ENCODE results near the gene HOXC11. TPM values are rescaled to one million over a fixed set of nuclear protein-coding genes. Genes with fewer than 3 reads are reported as not detected.

The HOXC11 gene
- total RNA-seq = 0.23 TPM in 1 of 2 replicates, not detected in the other

DNA sequence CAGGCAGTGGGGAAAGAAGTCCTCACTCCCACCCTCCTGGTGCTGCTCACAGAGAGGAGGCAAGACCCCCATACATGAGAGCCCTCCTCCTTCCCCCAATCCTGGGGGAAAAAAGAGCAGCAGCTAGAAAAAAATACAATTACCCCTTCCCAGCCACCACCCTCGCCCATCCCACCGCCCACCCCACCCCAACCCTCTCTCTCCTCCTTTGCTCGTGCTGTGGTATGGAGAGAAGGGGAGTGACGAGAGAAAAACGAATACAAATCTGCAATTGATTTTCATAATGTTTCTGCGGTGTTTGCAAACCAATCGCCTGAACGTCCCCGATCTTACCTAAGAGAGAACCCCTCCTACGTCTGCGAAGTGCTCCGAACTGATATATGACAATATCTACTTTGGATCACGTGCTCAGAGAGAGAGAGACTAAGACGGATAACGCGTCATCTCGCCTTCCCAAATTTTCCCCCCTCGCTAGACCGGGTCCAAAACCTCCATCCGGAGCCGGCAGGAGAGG, at the start of gene HOXC11:
Gene HOXC11 (plus strand): TSS at position 405 of the 514 bp plus-strand sequence. CDS start 116 bp downstream, outside the sequence.
- no peak for DNase-seq (ENCODE audit: extremely low read depth, low read depth, low spot score)

DNA sequence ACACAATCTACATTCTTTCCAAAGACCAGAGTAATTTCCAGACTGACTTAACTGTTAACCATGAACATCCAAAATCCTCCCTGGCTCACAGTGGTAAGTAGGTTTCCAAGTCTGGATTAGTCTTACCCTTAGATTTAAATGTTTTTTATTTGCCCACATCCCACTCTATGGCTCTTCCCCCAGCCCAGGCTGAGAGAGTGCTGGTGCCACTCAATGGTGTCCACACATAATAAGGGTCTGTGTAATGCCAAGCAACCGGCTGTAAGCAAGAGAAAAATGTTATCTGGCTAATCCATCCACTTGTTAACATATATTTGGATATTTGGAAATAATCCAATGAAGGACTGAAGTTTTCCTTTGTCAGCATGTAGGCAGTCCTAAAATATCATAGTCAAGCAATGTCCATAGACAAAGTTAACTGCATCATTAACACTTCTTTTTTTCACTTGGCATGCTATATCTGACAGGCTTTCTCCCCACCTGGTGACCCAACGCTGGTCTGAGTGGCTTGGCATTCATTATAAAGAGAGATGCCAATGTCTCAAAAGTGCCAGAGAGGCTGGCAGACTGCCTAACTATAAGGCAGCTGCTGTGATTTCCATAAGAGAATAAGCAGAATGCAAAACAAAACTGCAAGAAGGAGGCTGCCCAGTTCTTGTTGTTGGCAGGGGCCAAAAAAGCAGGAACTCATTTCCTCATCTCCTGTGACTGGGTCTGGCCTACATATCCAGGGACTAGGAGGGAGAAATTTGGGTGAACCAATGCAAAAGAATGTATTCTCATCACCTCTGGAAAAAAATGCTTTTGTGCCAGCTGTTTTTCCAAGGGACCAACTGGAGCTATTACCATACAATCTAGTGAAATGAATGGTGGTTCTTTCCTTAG, 48.2 kb upstream of the HOXC11 start:
- no peak for DNase-seq (ENCODE audit: extremely low read depth, low read depth, low spot score)

DNA sequence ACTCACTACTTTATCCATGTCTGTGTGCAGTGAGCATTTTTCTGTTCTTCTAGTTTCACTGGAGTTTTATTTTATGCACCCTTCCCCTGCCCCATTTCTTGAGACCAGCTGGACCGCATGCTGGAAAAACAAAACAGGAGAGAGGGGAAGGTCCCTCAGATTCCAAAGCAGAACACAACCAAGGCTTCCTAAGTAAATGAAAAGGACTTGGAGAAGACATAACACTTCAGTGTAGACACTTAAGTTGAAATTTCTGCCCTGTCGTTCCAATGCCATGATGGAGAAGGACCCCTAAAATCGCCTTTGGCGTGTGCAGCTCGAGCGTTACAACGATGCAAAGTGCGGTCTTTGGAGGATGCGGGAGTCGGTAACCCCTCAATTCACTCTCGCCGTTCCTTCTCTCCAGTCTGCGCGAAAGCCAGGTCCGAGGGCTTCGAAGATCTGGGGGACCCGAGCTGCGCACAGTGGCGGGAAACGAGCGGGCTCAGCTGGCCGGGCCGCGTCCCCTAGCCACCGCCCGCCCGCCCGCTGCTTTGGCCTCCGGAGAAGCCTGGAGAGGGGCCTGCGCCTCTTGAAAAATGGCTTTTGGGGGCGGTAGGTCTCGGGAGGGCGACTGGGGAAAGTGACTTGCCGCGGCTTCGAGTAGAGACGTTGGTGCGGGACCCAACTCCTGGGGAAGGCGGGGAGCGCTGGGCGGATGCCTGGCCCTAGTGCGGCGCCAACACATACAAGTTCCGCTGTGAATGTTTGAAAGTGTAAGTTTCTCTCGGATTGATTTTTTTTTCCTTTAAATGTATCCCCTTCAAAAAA, 45.5 kb upstream of the HOXC11 start:
- no peak for DNase-seq (ENCODE audit: extremely low read depth, low read depth, low spot score)

DNA sequence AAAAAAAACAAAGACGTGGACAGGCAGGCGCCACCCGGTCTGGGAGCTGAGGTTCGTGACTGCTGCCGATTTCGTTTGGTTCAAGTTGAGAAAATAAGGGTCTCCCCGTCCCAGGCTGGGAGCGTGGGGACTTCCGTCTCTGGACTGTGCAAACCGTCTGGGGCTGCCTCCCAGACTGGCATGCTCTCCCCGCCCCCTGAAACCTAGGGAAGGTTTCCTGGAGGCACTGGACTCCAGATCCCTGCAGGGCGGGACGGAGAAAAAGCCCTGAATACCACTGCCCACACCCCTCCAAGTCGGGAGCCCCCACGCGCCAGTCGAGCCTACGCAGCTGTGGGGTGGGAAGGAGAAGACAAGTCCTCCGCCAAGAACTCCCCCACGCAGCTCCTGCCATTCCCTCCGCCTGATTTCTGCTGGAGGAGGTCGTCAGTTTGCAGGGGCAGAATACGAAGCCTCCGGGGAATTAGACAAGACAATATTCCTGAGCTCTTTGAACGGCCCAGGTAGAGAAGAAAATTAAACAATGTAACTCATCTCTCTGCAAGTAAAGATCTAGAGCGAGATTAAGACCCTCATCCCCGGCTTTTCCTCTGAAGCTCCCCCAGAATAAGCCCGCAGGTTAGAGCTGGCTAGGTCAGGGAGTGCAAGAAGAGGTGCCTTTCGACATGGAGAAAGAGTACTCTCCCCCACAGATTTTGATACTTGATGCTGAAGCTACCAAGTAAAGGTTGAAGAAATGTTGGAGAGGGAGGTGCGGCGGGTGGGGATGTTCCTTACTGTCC, 44.7 kb upstream of the HOXC11 start:
- no peak for DNase-seq (ENCODE audit: extremely low read depth, low read depth, low spot score)

DNA sequence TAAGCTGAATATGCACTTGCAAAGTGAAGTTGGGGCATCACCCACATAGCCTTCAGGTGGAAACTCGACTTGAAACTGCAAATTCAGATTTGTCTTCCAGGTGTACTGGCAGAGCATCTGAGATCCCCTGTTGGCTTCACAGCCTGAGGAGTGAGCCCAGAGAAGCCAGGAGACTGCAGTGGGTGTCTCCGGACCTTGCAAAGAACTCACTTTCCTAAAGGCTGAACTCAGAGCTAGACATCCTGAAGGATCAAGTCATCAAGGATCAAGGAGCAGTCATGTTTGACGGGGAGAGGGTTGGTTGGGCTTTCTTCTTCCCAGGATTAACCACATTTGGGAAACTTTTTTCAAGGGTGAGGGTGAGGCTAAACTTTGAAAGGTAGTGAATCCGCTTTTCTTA, 43.4 kb upstream of the HOXC11 start:
- no peak for DNase-seq (ENCODE audit: extremely low read depth, low read depth, low spot score)

DNA sequence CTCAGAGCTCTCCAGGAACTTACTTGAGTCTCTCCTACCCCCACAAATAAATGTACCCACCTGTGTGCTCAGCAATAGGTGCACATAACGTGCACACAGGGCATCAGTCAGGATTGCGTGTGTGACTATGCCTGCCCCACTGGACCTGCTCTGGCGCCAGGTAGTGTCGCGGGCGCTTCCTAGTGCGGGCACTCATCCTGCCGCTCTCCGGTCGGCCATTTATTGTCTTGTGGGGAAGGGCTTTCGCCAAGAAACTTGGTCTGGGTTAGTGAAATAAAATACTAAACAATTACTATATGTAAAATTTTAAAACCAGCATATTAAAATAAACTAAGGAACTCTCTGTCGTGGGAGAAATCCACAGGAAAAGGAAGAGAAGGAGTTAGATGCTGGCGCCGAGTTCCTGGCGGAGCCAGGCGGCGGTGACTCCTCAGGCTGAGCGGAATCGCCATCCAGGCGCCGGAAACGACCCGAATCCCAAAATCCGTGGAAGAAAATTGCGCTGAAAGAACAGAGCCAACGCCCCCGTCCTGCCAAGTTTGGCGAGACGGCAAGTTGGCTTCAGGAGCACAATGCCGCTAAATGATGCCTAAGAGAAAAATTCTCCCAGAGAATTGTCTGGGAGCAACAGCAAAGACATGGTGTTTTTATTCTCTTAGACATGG, 42.2 kb upstream of the HOXC11 start:
- no peak for DNase-seq (ENCODE audit: extremely low read depth, low read depth, low spot score)

DNA sequence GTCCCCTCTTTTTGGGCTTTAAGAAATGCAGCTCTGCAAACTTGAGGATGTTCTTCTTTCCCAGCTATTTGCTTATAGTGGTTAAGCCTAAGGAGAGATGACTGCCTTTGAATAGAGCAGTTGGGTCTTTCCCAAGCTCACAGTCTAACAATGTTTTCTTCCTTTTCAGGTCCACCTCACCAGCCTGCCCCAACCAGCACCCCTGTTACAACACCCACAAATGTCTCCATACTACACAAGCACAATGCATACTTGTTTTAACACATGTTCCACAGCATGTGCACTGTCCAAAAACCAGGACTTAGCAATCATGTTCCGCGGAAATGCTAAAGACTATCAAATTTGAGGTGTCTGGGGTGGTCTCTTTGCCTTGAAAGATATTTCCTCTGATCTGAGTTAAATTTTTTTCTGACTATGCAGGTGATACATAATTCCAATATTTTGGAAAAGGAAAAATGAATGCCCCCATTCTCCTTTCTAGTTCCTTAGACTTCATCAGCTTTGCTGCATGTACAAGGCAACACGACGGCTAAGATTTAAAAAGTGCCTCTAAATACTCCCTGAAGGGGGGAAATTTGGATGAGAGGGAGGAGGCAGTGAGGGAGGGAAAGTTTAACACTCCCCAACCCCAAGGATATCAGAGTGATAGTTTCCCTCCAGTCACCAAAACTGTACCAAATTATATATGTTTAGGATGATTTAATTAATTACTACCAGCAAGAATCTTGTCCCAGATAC, 40.9 kb upstream of the HOXC11 start:
- DNase-seq (ENCODE audit: extremely low read depth, low read depth, low spot score) = no peak

DNA sequence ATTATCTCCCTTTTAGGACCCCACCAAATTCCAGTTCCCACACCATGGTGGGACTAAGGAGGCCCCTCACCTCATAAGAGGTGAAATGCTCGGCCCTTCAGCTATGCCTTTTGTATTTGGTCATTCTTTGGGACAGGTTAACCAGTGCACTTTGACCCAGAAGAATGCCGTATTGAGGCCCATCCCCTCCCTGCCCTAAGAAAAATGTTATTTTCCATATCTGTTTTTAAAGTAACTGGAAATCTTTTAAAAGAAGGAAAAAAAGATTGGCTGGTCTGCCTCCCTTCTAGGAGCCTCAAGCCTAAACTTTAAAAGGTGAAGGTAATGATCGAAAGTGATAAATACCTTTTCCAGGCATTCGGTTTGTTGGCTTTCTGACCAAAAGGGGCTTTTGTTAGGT, 40.0 kb upstream of the HOXC11 start:
- no peak for DNase-seq (ENCODE audit: extremely low read depth, low read depth, low spot score)

DNA sequence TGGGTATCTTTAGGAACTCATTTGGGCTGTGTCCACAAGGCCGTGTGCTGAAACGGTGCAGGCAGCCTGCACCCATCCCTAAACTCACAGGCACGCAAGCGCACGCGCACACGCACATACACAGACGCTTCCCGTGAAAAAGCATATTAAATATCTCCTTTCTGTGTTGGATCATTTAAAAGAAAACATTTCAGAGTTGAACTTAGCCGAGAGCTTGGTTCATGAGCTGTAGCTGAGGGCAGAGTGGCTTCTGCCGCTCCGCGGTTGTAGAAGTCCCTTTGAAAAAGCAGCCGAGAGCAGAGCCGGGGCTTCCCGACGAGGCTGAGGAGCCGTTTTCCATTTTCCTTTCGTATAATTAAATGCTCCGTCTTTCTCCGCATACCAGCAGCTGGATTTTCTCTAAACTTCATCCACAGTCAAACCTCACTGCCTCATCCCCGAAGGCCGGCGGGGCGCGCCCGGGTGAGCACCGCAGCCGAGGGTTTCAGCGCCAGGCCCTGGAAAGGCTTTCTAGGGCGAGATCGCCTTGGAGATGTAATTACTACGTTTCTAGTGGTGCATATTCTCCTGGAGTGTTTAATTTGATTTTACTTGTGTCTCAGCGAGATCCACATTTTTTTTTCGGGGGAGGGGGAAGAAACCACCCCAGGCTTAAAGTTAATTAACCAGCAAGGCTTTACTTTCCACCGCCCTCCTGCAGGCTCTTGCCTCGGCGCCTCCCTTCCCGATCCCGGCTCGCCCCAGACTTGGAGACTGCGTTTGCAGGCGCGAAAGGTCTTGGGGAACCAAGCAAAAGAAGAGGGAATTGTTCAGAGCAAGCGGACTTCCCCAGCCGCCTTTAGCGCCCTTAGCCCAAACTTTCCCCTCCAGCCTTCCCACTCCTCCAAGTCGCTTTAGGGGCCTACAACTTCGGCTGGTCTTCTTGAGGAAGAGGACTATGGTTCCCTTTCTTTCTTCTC, 37.3 kb upstream of the HOXC11 start:
- no peak for DNase-seq (ENCODE audit: extremely low read depth, low read depth, low spot score)

DNA sequence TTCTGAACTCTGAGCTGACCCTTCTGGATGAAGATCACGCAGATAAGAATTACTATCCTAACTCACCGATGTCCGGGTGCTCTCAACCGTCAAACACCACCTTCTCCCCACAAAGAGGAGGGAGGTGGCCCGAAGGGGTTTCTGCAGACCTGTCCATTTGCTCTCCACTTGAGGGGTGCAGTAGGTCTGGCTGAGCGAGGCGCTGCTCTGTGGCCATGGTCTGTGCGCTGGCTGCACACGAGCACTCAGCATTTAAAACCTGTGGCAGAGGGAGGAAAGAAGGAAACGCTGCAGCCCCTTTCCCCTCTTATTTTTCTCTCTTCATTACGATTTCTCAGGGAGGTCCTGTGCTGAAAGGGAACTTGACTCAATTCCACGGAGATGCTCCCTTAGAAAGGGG, 35.8 kb upstream of the HOXC11 start:
- DNase-seq (ENCODE audit: extremely low read depth, low read depth, low spot score) = no peak

DNA sequence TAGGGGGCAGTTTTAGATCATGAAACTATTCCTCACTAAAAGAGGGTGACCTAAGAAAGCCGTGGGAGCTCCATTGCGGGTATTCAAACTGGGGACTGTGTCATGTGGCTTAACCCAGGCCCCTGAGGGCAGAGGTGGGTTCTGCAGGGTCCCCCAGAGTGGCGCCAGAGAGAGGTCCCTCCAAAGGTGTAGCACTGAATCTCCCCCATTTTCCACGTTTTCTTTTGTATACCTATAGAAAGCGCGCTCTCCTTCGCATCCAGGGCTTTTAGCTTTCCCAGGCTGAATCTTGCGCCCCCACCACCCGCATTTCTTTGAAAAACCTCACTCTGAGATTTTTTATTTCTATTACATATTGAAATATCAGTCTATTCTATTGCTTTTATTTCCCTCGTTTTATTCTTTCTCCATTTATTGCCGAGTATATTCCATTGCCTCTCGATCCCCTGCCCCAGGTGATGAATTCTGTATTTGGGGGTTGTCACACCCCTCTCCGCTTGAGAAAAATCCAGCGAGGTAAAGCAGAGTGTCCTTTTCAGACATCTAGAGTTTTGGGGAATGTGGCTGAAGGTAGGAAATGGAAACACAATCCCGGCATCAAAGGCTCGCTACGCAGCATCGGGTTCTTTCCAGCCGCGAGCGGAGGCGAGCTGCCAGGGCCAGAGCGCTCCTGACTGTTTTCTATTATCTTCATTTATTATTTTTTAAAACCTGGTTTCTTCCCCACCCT, 35.2 kb upstream of the HOXC11 start:
- no peak for DNase-seq (ENCODE audit: extremely low read depth, low read depth, low spot score)

DNA sequence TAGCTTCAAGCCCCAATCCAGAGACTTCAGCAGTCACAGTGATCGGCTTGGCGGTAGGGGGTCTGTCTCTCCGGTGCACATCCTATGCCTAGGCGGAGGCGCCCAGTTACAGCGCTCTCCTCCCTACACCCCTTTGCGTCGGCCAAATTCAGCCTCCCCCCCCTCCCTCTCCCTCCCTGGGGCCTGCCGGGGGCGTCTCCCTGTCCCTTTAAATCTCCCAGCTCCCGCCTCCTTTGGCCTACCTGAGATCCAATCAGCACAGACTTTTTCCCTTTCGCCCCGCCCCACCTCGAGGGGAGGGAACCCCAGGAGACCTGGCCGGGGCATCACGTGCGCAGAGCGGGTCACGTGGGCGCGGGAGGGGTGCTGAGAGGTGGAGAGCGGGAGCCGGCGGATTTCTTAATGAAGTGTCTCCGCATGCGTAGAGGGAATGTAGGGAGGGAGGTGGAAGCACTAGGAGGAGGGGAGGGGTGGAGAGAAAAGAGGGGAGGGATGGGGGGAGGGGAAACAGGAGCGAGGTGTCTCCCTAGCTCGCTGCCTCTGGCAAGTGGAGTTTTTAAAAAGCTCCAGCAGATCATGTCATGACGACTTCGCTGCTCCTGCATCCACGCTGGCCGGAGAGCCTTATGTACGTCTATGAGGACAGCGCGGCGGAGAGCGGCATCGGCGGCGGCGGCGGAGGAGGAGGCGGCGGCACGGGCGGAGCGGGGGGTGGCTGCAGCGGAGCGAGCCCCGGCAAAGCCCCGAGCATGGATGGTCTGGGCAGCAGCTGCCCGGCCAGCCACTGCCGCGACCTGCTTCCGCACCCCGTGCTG, 34.4 kb upstream of the HOXC11 start, which contains the start of gene HOXC13:
Gene HOXC13 (plus strand): TSS at position 506 of the 815 bp plus-strand sequence. CDS start 76 bp downstream, at position 582.
- DNase-seq (ENCODE audit: extremely low read depth, low read depth, low spot score) = no peak

DNA sequence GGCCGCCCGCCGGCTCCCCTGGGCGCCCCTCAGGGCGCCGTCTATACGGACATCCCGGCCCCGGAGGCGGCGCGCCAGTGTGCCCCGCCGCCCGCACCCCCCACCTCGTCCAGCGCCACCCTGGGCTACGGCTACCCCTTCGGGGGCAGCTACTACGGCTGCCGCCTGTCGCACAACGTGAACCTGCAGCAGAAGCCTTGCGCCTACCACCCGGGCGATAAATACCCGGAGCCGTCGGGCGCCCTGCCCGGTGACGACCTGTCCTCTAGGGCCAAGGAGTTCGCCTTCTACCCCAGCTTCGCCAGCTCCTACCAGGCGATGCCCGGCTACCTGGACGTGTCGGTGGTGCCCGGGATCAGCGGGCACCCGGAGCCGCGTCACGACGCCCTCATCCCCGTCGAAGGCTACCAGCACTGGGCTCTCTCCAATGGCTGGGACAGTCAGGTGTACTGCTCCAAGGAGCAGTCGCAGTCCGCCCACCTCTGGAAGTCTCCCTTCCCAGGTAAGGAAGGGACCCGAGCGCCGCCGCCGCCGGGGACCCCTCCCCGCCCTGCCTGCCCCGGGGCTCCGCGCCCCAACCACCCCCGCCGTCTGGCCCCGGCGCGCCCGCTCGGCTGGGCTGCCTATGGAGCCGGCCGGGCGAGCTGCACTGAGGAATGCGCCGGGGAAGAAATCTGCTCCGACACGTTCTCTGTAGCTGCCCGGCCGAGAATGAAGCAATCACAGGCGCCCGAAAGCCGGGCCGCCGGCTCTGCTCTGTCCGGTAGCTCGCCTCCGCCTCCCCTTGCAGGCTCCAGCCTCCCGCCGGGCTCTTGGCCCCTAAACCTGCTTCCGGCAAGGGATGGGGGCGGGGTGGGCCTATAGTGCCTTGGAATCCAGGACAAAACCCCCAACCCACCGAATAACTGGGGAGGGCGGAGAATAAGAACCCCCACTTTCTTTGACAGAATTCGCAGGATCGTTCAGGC, 33.5 kb upstream of the HOXC11 start:
- DNase-seq (ENCODE audit: extremely low read depth, low read depth, low spot score) = no peak

DNA sequence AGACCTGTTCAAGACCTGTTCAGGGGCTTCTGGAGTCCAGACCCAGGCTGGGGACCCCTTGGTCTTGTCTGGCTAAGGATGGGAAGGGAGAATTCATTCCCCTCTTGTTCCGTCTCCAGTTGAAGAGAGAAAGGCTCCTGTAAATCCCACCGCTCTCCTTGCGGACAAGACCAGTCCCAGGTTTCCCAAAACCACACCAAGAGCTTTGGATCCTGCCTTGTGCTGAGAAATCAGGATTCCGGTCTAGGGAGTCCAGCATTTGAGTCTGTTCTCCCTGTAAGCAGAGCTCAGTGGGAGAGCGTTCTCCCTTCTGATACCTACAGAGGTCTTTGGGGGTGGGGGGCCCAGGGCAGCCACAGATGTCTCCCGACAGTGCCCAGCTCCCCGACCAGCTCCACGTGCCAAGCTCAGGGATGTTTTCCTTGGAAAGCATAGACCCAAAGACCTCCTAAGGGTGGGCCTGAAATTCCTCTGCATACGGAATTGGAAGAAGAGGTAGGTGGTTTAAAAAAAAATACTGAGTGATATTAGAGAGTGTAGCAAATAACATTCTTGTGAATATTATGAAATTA, 32.4 kb upstream of the HOXC11 start:
- no peak for DNase-seq (ENCODE audit: extremely low read depth, low read depth, low spot score)

DNA sequence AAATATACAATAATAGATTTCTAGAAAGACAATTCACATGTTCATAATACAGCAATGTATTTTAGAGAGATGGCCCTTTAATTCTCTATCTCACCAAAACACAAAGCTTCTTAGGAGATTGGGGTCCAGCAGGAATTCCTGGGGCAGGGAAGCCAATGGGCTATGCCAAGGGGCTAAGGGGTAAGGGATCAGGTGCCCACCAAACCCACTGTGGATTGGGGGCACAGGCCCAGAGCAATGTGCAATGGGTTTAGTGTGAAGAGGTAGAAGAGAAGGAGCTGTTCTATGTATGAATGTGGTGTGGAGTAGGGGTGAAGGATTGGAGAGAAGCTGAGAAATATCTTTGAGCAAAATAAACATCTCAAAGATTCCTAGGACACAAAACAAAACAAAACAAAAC, 31.7 kb upstream of the HOXC11 start:
- no peak for DNase-seq (ENCODE audit: extremely low read depth, low read depth, low spot score)
